ENCODE results near the gene ECHS1.

The ECHS1 gene

DNA sequence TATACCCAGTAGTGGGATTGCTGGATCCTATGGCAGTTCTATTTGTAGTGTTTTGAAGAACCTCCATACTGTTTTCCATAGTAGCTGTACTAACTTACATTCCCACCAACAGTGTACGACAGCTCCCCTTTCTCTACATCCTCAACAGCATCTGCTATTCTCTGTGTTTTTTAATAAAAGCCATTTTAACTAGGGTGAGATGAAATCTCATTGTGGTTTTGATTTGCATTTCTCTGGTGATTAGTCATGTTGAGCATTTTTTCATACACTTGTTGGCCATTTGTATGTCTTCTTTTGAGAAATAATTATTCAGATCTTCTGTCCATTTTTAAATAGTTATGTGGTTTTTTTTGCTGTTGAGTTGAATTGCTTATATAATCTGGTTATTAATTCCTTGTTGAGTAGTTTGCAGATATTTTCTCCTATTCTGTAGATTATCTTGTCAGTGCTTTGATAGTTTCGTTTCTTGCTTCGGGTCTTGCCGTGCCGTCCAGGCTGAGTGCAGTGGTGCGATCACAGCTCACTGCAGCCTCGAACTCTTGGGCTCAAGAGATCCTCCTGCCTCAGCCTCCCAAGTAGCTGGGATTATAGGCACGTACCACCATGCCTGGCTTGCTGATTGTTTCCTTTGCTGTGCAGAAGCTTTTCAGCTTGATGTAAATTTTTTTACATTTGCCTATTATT lies 32.8 kb upstream of the ECHS1 start:
- TF ChIP-seq, protein P1, sequence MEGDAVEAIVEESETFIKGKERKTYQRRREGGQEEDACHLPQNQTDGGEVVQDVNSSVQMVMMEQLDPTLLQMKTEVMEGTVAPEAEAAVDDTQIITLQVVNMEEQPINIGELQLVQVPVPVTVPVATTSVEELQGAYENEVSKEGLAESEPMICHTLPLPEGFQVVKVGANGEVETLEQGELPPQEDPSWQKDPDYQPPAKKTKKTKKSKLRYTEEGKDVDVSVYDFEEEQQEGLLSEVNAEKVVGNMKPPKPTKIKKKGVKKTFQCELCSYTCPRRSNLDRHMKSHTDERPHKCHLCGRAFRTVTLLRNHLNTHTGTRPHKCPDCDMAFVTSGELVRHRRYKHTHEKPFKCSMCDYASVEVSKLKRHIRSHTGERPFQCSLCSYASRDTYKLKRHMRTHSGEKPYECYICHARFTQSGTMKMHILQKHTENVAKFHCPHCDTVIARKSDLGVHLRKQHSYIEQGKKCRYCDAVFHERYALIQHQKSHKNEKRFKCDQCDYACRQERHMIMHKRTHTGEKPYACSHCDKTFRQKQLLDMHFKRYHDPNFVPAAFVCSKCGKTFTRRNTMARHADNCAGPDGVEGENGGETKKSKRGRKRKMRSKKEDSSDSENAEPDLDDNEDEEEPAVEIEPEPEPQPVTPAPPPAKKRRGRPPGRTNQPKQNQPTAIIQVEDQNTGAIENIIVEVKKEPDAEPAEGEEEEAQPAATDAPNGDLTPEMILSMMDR (IDR thresholded peaks at IDR 0.05; ENCODE audit: insufficient read depth, low read length, missing control alignments): no peak
- H3K4me3 ChIP-seq (ENCODE audit: low read depth, low read length): no peak overlapping the region
- POLR2A ChIA-PET: no interaction called here
- CTCF ChIA-PET: interaction anchor here (1.2 to 1.5 kb wide), 2 partner anchors 15 to 77 kb away, joined by 3 read pairs; no protein-coding TSS in a partner anchor
- DNase-seq (ENCODE audit: low read depth, low spot score): no peak

DNA sequence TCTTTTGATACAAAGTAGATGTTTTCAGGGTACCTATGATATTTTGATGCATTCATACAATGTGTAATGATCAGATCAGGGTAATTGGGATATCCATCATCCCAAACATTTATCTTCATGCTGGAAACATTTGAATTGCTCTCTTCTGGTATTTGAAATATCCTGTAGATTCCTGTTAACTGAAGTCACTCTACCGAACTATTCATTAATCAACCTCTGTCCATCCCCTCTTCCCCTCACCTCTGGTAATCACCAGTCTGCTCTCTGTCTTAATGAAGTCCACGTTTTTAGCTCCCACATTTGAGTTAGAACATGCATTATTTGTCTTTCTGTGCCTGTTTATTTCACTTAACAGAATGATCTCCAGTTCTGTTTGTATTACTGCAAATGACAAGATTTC lies 32.1 kb upstream of the ECHS1 start:
- TF ChIP-seq, protein P1 (IDR thresholded peaks at IDR 0.05; ENCODE audit: insufficient read depth, low read length, missing control alignments): no peak
- H3K4me3 ChIP-seq (ENCODE audit: low read depth, low read length): no peak overlapping the region
- DNase-seq (ENCODE audit: low read depth, low spot score): no peak
- POLR2A ChIA-PET: no interaction called here
- CTCF ChIA-PET: interaction anchor here (1.2 to 1.5 kb wide), 2 partner anchors 15 to 76 kb away, joined by 3 read pairs; no protein-coding TSS in a partner anchor

GRCh38 chr10:133403784-133404183 lies 30.6 kb upstream of the ECHS1 start:
- H3K4me3 ChIP-seq (ENCODE audit: low read depth, low read length): no peak overlapping the region
- POLR2A ChIA-PET: no interaction called here
- CTCF ChIA-PET: interaction anchor here (0.7 kb wide), 1 partner anchor 74 kb away, joined by 3 read pairs; no protein-coding TSS in a partner anchor
- TF ChIP-seq, protein P1 (IDR thresholded peaks at IDR 0.05; ENCODE audit: insufficient read depth, low read length, missing control alignments): no peak
- DNase-seq (ENCODE audit: low read depth, low spot score): no peak

DNA sequence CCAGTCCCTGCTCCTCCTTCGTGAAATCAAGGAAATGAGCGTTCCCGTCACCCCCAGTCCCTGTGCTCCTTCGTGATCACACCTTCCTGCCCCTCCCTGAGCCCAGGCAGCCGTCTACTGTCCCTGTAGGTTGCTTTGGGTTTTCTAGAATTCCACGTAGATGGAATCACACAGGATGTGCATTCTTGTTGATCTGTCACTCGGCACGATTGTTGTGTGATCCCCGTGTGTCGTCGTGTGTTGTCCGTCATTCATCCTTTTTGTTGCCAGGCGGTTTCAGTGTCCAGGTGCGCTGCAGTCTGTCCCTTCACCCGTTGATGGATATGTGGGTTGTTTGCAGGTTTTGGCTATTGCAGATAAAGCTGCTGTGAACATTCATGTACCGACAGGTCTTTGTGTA lies 30.2 kb upstream of the ECHS1 start:
- ChIA-PET POLR2A (no interaction called here), CTCF (interaction anchor here (0.7 kb wide), 1 partner anchor 74 kb away, joined by 3 read pairs; no protein-coding TSS in a partner anchor)
- TF ChIP-seq, protein P1 (IDR thresholded peaks at IDR 0.05; ENCODE audit: insufficient read depth, low read length, missing control alignments): no peak
- no peak for DNase-seq (ENCODE audit: low read depth, low spot score)
- H3K4me3 ChIP-seq (ENCODE audit: low read depth, low read length): no peak overlapping the region

DNA sequence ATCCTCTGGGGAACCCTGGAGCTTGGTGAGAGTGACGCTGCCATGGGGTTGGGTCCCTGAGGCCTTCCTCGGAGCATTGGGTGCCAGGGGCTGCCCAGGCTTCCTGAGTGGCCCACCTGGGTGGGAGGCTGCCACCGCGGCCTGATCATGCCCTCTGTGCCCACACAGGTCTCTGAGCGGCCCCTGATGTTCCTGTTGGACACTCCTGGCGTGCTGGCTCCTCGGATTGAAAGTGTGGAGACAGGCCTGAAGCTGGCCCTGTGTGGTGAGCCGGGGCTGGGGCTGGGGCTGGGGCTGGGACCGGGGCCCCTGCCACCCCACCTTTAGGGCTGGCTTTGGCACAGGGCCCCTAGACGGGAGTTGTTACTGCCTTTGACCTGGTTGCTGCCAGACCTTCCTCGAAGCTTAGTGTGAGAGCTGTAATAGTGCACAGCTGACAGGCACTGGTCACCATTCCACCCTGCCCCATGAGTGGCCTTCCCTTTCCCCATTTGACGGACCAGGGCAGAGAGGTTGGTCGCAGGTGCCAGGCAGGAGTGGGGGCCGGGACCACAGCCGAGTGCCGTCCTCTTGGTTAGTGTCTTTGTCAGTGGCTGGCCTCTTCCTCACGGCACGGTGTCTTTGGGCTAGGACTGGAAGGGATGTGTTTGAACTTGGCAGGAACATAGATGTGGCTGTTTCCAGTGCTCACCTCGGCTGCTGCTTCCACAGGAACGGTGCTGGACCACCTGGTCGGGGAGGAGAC lies 29.0 kb upstream of the ECHS1 start:
- no peak for DNase-seq (ENCODE audit: low read depth, low spot score)
- TF ChIP-seq, protein P1 (IDR thresholded peaks at IDR 0.05; ENCODE audit: insufficient read depth, low read length, missing control alignments): no peak
- POLR2A ChIA-PET: no interaction called here
- H3K4me3 ChIP-seq (ENCODE audit: low read depth, low read length): no peak overlapping the region
- CTCF ChIA-PET: no interaction called here

GRCh38 chr10:133401500-133401899 lies 28.3 kb upstream of the ECHS1 start:
- CTCF ChIA-PET: no interaction called here
- no peak for DNase-seq (ENCODE audit: low read depth, low spot score)
- H3K4me3 ChIP-seq (ENCODE audit: low read depth, low read length): no peak overlapping the region
- TF ChIP-seq, protein P1 (IDR thresholded peaks at IDR 0.05; ENCODE audit: insufficient read depth, low read length, missing control alignments): no peak
- POLR2A ChIA-PET: no interaction called here

All from AG04449 (cell line).